ENCODE measurements around the gene DDI2. TPM values are rescaled to one million over a fixed set of nuclear protein-coding genes. Genes with fewer than 3 reads are reported as not detected.

DDI2 gene
- total RNA-seq, 1 experiment from 2014 or later: 27.0 TPM

- TF ChIP-seq CTCF (IDR thresholded peaks at IDR 0.05; ENCODE audit: unreplicated experiment): no peak
- BruUV-seq (replicated peaks): no TSS peak
- H3K9me3 Mint-ChIP-seq (ENCODE audit: low read depth, unreplicated experiment): no peaks in the 10 kb centered on the region
- no peaks in the 10 kb centered on the region for H3K27me3 Mint-ChIP-seq (ENCODE audit: unreplicated experiment)
- DNase-seq: no peak
- CTCF ChIA-PET: no interaction called here
- no peaks in the 10 kb centered on the region for H3K4me1 Mint-ChIP-seq (ENCODE audit: low read depth, unreplicated experiment)
- H3K36me3 Mint-ChIP-seq (ENCODE audit: insufficient read depth, unreplicated experiment): no peaks in the 10 kb centered on the region
- H3K27ac Mint-ChIP-seq (ENCODE audit: unreplicated experiment): no peak overlapping the region
- no peak overlapping the region for H3K4me3 Mint-ChIP-seq (ENCODE audit: low read depth, unreplicated experiment)
- intact Hi-C loops (cut with micrococcal nuclease; ENCODE audit: unreplicated experiment): no loop called here
These were observed 94.9 kb downstream of the DDI2 start for GRCh38 chr1:15712168-15712567.

GRCh38 chr1:15714406-15715136 lies 97.3 kb downstream of the DDI2 start:
- Mint-ChIP-seq H3K9me3 (ENCODE audit: low read depth, unreplicated experiment) (no peaks in the 10 kb centered on the region), H3K4me3 (ENCODE audit: low read depth, unreplicated experiment) (no peak overlapping the region), H3K27me3 (ENCODE audit: unreplicated experiment) (no peaks in the 10 kb centered on the region), H3K27ac (ENCODE audit: unreplicated experiment) (no peak overlapping the region), H3K4me1 (ENCODE audit: low read depth, unreplicated experiment) (no peaks in the 10 kb centered on the region), H3K36me3 (ENCODE audit: insufficient read depth, unreplicated experiment) (peaks cover 5% of the 10 kb centered on the region)
- TF ChIP-seq CTCF (IDR thresholded peaks at IDR 0.05; ENCODE audit: unreplicated experiment): no peak
- CTCF ChIA-PET: no interaction called here
- intact Hi-C loops (cut with micrococcal nuclease; ENCODE audit: unreplicated experiment): no loop called here
- BruUV-seq (replicated peaks): no TSS peak
- no peak for DNase-seq

- Mint-ChIP-seq H3K4me1 (ENCODE audit: low read depth, unreplicated experiment) (no peaks in the 10 kb centered on the region), H3K27ac (ENCODE audit: unreplicated experiment) (no peak overlapping the region), H3K36me3 (ENCODE audit: insufficient read depth, unreplicated experiment) (peaks cover 14% of the 10 kb centered on the region), H3K27me3 (ENCODE audit: unreplicated experiment) (no peaks in the 10 kb centered on the region), H3K4me3 (ENCODE audit: low read depth, unreplicated experiment) (no peak overlapping the region), H3K9me3 (ENCODE audit: low read depth, unreplicated experiment) (no peaks in the 10 kb centered on the region)
- TF ChIP-seq CTCF (IDR thresholded peaks at IDR 0.05; ENCODE audit: unreplicated experiment): no peak
- DNase-seq: no peak
- intact Hi-C loops (cut with micrococcal nuclease; ENCODE audit: unreplicated experiment): no loop called here
- no TSS peak for BruUV-seq (replicated peaks)
- CTCF ChIA-PET: no interaction called here
These were observed 100.3 kb downstream of the DDI2 start for GRCh38 chr1:15717418-15718125.

GRCh38 chr1:15718199-15718601 lies 100.9 kb downstream of the DDI2 start:
- H3K9me3 Mint-ChIP-seq (ENCODE audit: low read depth, unreplicated experiment): no peaks in the 10 kb centered on the region
- H3K4me3 Mint-ChIP-seq (ENCODE audit: low read depth, unreplicated experiment): no peak overlapping the region
- no peaks in the 10 kb centered on the region for H3K4me1 Mint-ChIP-seq (ENCODE audit: low read depth, unreplicated experiment)
- peaks cover 14% of the 10 kb centered on the region for H3K36me3 Mint-ChIP-seq (ENCODE audit: insufficient read depth, unreplicated experiment)
- intact Hi-C loops (cut with micrococcal nuclease; ENCODE audit: unreplicated experiment): no loop called here
- no peaks in the 10 kb centered on the region for H3K27me3 Mint-ChIP-seq (ENCODE audit: unreplicated experiment)
- no peak for DNase-seq
- CTCF ChIA-PET: no interaction called here
- H3K27ac Mint-ChIP-seq (ENCODE audit: unreplicated experiment): no peak overlapping the region
- BruUV-seq (replicated peaks): no TSS peak
- no peak for TF ChIP-seq CTCF (IDR thresholded peaks at IDR 0.05; ENCODE audit: unreplicated experiment)

Other genes with a start within 250 kb of the DDI2 start
- gene EFHD2, start 207.6 kb upstream of the DDI2 start, total RNA-seq (2022): 51.0 and 57.8 TPM in 2 replicates
- not detected in 2 replicates for gene CTRC, start 179.0 kb upstream of the DDI2 start, total RNA-seq (2022)
- not detected in 2 replicates for gene CELA2A, start 160.7 kb upstream of the DDI2 start, total RNA-seq (2022)
- gene CELA2B, start 141.4 kb upstream of the DDI2 start, total RNA-seq (2022): not detected in 2 replicates
- 8.4 and 8.8 TPM in 2 replicates for gene CASP9, start 93.2 kb upstream of the DDI2 start, total RNA-seq (2022)
- gene DNAJC16, start 90.6 kb upstream of the DDI2 start, total RNA-seq (2022): 18.2 and 20.6 TPM in 2 replicates
- gene AGMAT, start 32.4 kb upstream of the DDI2 start, total RNA-seq (2022): 2.5 and 5.2 TPM in 2 replicates
- 30.4 and 33.4 TPM in 2 replicates for gene PLEKHM2, start 66.9 kb downstream of the DDI2 start, total RNA-seq (2022)
- 0.68 and 1.2 TPM in 2 replicates for gene SLC25A34, start 118.8 kb downstream of the DDI2 start, total RNA-seq (2022)
- not detected in 2 replicates for gene TMEM82, start 125.0 kb downstream of the DDI2 start, total RNA-seq (2022)
- gene FBLIM1, start 141.3 kb downstream of the DDI2 start, total RNA-seq (2022): 25.6 and 26.8 TPM in 2 replicates
- gene UQCRHL, start 190.2 kb downstream of the DDI2 start, total RNA-seq (2022): 3.3 and 3.6 TPM in 2 replicates
- gene SPEN, start 230.2 kb downstream of the DDI2 start, total RNA-seq (2022): 48.3 and 53.6 TPM in 2 replicates

Measured in Calu3 (cell line).